ENCODE data around the gene APEH. TPM values are rescaled to one million over a fixed set of nuclear protein-coding genes. Genes with fewer than 3 reads are reported as not detected.

APEH gene
- total and polyA plus RNA-seq, 9 of the 15 experiments (the other 6 are each of a cell fraction or from before 2014, with no cell fraction given) = 70.9 to 177 (median 117) TPM

- Histone ChIP-seq H3K36me3 (ENCODE audit: control insufficient read depth, insufficient read depth, low read length) (peaks cover 25% of the 10 kb centered on the region; the same call in 2 of the 3 replicates), H3K27me3 (ENCODE audit: control insufficient read depth in 2 of 2, insufficient read depth in 2 of 2, low read length in 2 of 2) (no peaks in the 10 kb centered on the region), H3K4me2 (ENCODE audit: insufficient read depth, low read length) (no peak overlapping the region), H3K4me3 (no peak overlapping the region), H3K79me2 (ENCODE audit: control insufficient read depth, insufficient read depth, low read length) (no peaks in the 10 kb centered on the region), H2AFZ (ENCODE audit: low read depth, low read length) (no peak overlapping the region), H3K9me1 (ENCODE audit: control insufficient read depth, insufficient read depth, low read length) (no peaks in the 10 kb centered on the region), H3K27ac (ENCODE audit: extremely low read depth, low read depth, low read length) (no peak overlapping the region), H3K4me1 (replicated peaks in 1 of 2; ENCODE audit: control insufficient read depth in 2 of 2, insufficient read depth in 2 of 2, low read length in 2 of 2) (no peaks in the 10 kb centered on the region; a peak in 1 of 5 replicates), H4K20me1 (replicated peaks; ENCODE audit: control insufficient read depth, insufficient read depth, low read length) (no peaks in the 10 kb centered on the region), H3K9me3 (replicated peaks; ENCODE audit: control insufficient read depth, insufficient read depth, low read depth, low read length) (no peaks in the 10 kb centered on the region), H3K9ac (ENCODE audit: insufficient read depth in 1 of 2, low read depth in 2 of 2, low read length in 2 of 2) (0 out of 4 replicates have a peak overlapping the region, but pooled peaks of 1 of the 2 experiments have one; percentile 40)
- DNase-seq (ENCODE audit: extremely low read depth in 1 of 4, low spot score in 3 of 4) = no peak
- POLR2A ChIA-PET = interaction anchor here (0.7 to 1.3 kb wide), 3 partner anchors 10 to 41 kb away, joined by 3 to 5 read pairs (median 4); partner anchors contain the start of gene GMPPB
- WGBS (ENCODE audit: insufficient coverage, low coverage, missing lambda C conversion rate) = 77% methylated on average over 6 of the region's 7 CpGs
- in situ Hi-C loops (cut with MboI) = no loop called here
- intact Hi-C loops (cut with micrococcal nuclease) = no loop called here
- no TSS peak for BruUV-seq (replicated peaks)
- TF ChIP-seq POLR2B (IDR thresholded peaks at IDR 0.05; ENCODE audit: low read depth, partially characterized antibody) (no peak), CTCFL (IDR thresholded peaks at IDR 0.05; ENCODE audit: borderline replicate concordance, insufficient read depth, low read depth, low read length, poor library complexity, severe bottlenecking) (no peak), ZNF274 (IDR thresholded peaks at IDR 0.05; ENCODE audit: borderline replicate concordance, low read depth, low read length) (no peak), PRMT5 (CRISPR knock-in tag; IDR thresholded peaks at IDR 0.05) (no peak)
- CTCF ChIA-PET (ENCODE audit: low intra/inter-chr PET ratio) = interaction anchor here (0.6 kb wide), 1 partner anchor 465 kb away, joined by 4 read pairs; no protein-coding TSS in a partner anchor
- ATAC-seq = no peak; the same call in 2 of the 3 replicates
- FAIRE-seq = no peak
These were observed 38.6 kb downstream of the APEH start for GRCh38 chr3:49712631-49713317.
